CD4-positive, alpha-beta memory T cell (primary cell): ENCODE results near the gene SPSB3. TPM values are rescaled to one million over a fixed set of nuclear protein-coding genes. Genes with fewer than 3 reads are reported as not detected.

ENCODE experiments used
- CTCF ChIA-PET: fragments of 350-600 bp; sonication (Branson Sonifier 250); formaldehyde crosslinking; loops from one replicate; lab custom pipeline; 2021; ENCODE audit warnings: inconsistent platforms; ENCODE audit not compliant: partially characterized antibody; lab: Charles Lee
- POLR2A ChIA-PET: fragments of 350-600 bp; sonication (Branson Sonifier 250); formaldehyde crosslinking; loops from one replicate; lab custom pipeline; 2021; ENCODE audit not compliant: partially characterized antibody; lab: Charles Lee
- DNase-seq, 5 donors: peaks; one replicate each; pipeline versions ENCODE4 v3.0.0 to v3.0.0-alpha.2; 2020 to 2022; ENCODE audit warnings: mixed read lengths in 1 of 5
- H3K27ac ChIP-seq: one replicate; pipeline ENCODE4 v1.7.0; 2013; ENCODE audit warnings: low read depth, low read length
- H3K27me3 ChIP-seq: 2 replicates; pipeline ENCODE4 v1.7.0; 2013; ENCODE audit warnings: mild to moderate bottlenecking, low read length, moderate library complexity; ENCODE audit not compliant: insufficient read depth
- H3K36me3 ChIP-seq: 2 replicates; pipeline ENCODE4 v1.7.0; 2013; ENCODE audit warnings: mild to moderate bottlenecking, low read length, moderate library complexity; ENCODE audit not compliant: insufficient read depth
- H3K4me1 ChIP-seq: 2 replicates; pipeline ENCODE4 v1.7.0; 2013; ENCODE audit warnings: mild to moderate bottlenecking, low read length, moderate library complexity; ENCODE audit not compliant: insufficient read depth
- H3K4me3 ChIP-seq, 2 donors: one replicate each; pipeline ENCODE4 v1.7.0; 2013; ENCODE audit warnings: low read length in 2 of 2, mild to moderate bottlenecking in 1 of 2
- H3K9me3 ChIP-seq, 2 donors: one replicate each; pipeline ENCODE4 v1.7.0; 2013; ENCODE audit warnings: low read length in 2 of 2, control low read depth in 1 of 2; ENCODE audit not compliant: control insufficient read depth in 1 of 2
- H3K27ac Mint-ChIP-seq, 7 donors: one replicate each; pipeline ENCODE4 v1.8.0; 2020 to 2021; ENCODE audit warnings: mixed read lengths in 7 of 7, mild to moderate bottlenecking in 6 of 7, inconsistent platforms in 3 of 7, moderate library complexity in 3 of 7
- H3K27me3 Mint-ChIP-seq, 2 donors: one replicate each; pipeline ENCODE4 v1.8.0; 2020 to 2021; ENCODE audit warnings: mixed read lengths in 2 of 2
- H3K36me3 Mint-ChIP-seq, 2 donors: one replicate each; pipeline ENCODE4 v1.8.0; 2020 to 2021; ENCODE audit warnings: mixed read lengths in 2 of 2, inconsistent platforms in 1 of 2, mild to moderate bottlenecking in 1 of 2
- H3K4me1 Mint-ChIP-seq, 4 donors: one replicate each; pipeline ENCODE4 v1.8.0; 2020 to 2021; ENCODE audit warnings: mixed read lengths in 4 of 4, mild to moderate bottlenecking in 1 of 4
- H3K4me3 Mint-ChIP-seq, 8 donors: one replicate each; pipeline ENCODE4 v1.8.0; 2020 to 2021; ENCODE audit warnings: mixed read lengths in 8 of 8, mild to moderate bottlenecking in 7 of 8, moderate library complexity in 6 of 8, inconsistent platforms in 3 of 8
- H3K9me3 Mint-ChIP-seq, 8 donors: one replicate each; pipeline ENCODE4 v1.8.0; 2020 to 2021; ENCODE audit warnings: mixed read lengths in 8 of 8, mild to moderate bottlenecking in 5 of 8, inconsistent platforms in 3 of 8, moderate library complexity in 1 of 8
- intact Hi-C: fragments of 100-400 bp; cut with micrococcal nuclease; formaldehyde crosslinking; loops from one replicate; pipeline ENCODE4 v1.15.1; 2023
- polyA plus RNA-seq, 2 donors: library from polyadenylated mRNA; unstranded; fragments of 300-500 nt; fragmentation: Illumina TruSeq; gene quantifications; one replicate each; pipeline ENCODE4 v1.2.3, GENCODE V29; 2021
- total RNA-seq, 2 experiments: library from RNA; stranded (reverse); gene quantifications; one replicate each; pipeline ENCODE4 v1.2.3, GENCODE V29; 2021

Gene SPSB3
- total and polyA plus RNA-seq, 4 experiments from 2014 or later: 56.6 to 144 (median 103) TPM

- H3K27me3 ChIP-seq: no peaks in the 10 kb centered on the region
- H3K9me3 ChIP-seq: no peaks in the 10 kb centered on the region
- no peaks in the 10 kb centered on the region for H3K27me3 Mint-ChIP-seq
- peak overlapping the region; percentile 73 for H3K27ac ChIP-seq
- POLR2A ChIA-PET: interaction anchor here (0.8 to 2.6 kb wide), 14 partner anchors 10 to 329 kb away, joined by 3 to 43 read pairs (median 4); partner anchors contain the start of genes EME2, MAPK8IP3, MRPS34 and NME3
- peaks cover 17 to 58% (median 38%) of the 10 kb centered on the region in 4 donors for H3K4me1 Mint-ChIP-seq
- H3K36me3 Mint-ChIP-seq: peaks cover 4 to 6% of the 10 kb centered on the region in 2 donors
- peak overlapping the region; percentile 52 to 78 for H3K4me3 ChIP-seq
- CTCF ChIA-PET: no interaction called here
- peak overlapping the region; percentile 90 to 94 (median 92) for H3K27ac Mint-ChIP-seq
- H3K4me1 ChIP-seq: peaks cover 43% of the 10 kb centered on the region
- peak in 4 of 5 donors; percentile 54 to 87 (median 78) for DNase-seq
- H3K4me3 Mint-ChIP-seq: peak overlapping the region; percentile 82 to 87 (median 86)
- intact Hi-C loops: loop anchor here (1.0 to 2.0 kb wide), 3 partner anchors 44 to 119 kb away; partner anchors contain the start of genes EME2, MAPK8IP3, MRPS34 and NUBP2
- peaks cover 0 to 2% (median 0%) of the 10 kb centered on the region in 8 donors for H3K9me3 Mint-ChIP-seq
- H3K36me3 ChIP-seq: peaks cover 15% of the 10 kb centered on the region
These were observed 43.7 kb upstream of the SPSB3 start for GRCh38 chr16:1825864-1826690.

DNA sequence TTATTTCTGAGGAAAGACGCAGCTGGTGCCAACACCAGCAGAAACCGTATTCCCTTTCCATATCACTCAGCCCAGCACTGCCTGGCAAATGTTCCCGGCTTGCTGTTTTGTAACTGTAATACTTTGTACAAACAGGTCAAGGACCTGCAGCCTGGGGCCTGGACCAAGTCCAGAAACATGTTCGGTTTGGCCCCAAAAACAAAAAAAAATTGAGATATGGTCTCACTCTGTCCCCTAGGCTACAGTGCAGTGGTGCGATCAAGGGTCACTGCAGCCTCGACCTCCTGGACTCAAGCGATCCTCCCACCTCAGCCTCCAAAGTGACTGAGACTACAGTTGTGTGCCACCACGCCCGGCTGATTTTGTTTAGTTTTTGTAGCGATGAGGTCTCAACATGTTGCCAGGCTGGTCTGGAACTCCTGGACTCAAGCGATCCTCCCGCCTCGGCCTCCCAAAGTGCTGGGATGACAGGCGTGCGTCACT is 43.1 kb upstream of the SPSB3 start:
- DNase-seq: no peak
- Mint-ChIP-seq H3K27me3 (no peaks in the 10 kb centered on the region), H3K36me3 (peaks cover 0 to 6% of the 10 kb centered on the region in 2 donors), H3K4me1 (peaks cover 15 to 53% (median 34%) of the 10 kb centered on the region in 4 donors), H3K4me3 (peak overlapping the region; percentile 82 to 87 (median 86)), H3K9me3 (peaks cover 0 to 2% (median 0%) of the 10 kb centered on the region in 8 donors), H3K27ac (peak overlapping the region; percentile 83 to 94 (median 92))
- Histone ChIP-seq H3K4me3 (peak overlapping the region; percentile 52 to 78), H3K4me1 (peaks cover 43% of the 10 kb centered on the region), H3K9me3 (no peaks in the 10 kb centered on the region), H3K36me3 (peaks cover 21% of the 10 kb centered on the region), H3K27ac (peak overlapping the region; percentile 73), H3K27me3 (no peaks in the 10 kb centered on the region)
- intact Hi-C loops: no loop called here
- ChIA-PET CTCF (no interaction called here), POLR2A (interaction anchor here (0.6 to 2.6 kb wide), 10 partner anchors 10 to 1393 kb away, joined by 3 to 43 read pairs (median 3); partner anchors contain the start of genes EME2, MAPK8IP3, MRPS34 and MSRB1)

DNA sequence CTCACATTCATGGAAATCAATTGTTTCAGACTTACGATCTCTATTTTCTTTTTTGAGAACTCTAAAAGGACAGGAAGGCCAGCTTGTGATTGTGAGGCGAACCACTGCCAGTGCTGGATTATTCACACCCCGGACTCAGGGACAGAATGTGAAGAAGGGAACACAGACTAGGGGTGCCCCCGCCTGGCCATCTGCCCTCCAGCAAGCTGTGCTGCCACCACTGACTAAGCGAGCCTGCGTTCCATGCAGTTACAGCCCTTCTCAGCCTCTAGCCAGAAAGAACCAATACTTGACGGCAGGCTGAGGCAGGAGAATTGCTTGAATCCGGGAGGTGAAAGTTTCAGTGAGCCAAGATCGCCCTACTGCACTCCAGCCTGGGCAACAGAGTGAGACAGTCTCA is 41.5 kb upstream of the SPSB3 start:
- H3K4me3 ChIP-seq: no peak overlapping the region
- ChIA-PET CTCF (interaction anchor here (1.2 kb wide), 1 partner anchor 36 kb away, joined by 3 read pairs; no protein-coding TSS in a partner anchor), POLR2A (no interaction called here)
- Mint-ChIP-seq H3K4me1 (peaks cover 10 to 43% (median 26%) of the 10 kb centered on the region in 4 donors), H3K9me3 (peaks cover 0 to 2% (median 0%) of the 10 kb centered on the region in 8 donors), H3K36me3 (peaks cover 0 to 9% of the 10 kb centered on the region in 2 donors), H3K27me3 (no peaks in the 10 kb centered on the region), H3K27ac (peak overlapping the region in 6 of 7 donors; percentile 17 to 79 (median 38)), H3K4me3 (peak overlapping the region in 6 of 8 donors; percentile 10 to 64 (median 50))
- H3K27ac ChIP-seq: no peak overlapping the region
- no peaks in the 10 kb centered on the region for H3K27me3 ChIP-seq
- no peak for DNase-seq
- H3K4me1 ChIP-seq: peaks cover 38% of the 10 kb centered on the region
- intact Hi-C loops: no loop called here
- H3K36me3 ChIP-seq: peaks cover 30% of the 10 kb centered on the region
- H3K9me3 ChIP-seq: no peaks in the 10 kb centered on the region

DNA sequence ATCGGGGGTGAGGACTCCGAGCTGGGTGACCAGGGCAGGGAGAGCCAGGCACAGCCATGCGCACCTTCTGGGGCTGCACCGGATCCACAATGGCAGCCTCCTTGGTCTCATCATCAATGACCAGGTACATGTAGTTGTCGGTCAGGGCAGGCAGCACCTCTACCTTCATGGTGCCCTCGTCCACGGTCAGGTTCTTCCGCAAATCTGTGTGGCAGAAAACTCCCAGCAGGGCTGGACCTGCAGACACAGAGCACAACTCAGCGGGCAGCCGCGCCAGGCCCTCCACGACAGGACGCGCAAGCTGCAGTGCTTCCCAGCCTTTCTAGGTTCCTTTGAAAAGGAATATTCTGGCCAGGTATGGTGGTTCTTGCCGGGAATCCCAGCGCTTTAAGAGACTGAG is 40.4 kb upstream of the SPSB3 start:
- Histone ChIP-seq H3K4me1 (peaks cover 29% of the 10 kb centered on the region), H3K27me3 (no peaks in the 10 kb centered on the region), H3K27ac (no peak overlapping the region), H3K4me3 (no peak overlapping the region), H3K36me3 (peaks cover 30% of the 10 kb centered on the region), H3K9me3 (no peaks in the 10 kb centered on the region)
- Mint-ChIP-seq H3K9me3 (peaks cover 0 to 2% (median 0%) of the 10 kb centered on the region in 8 donors), H3K27ac (no peak overlapping the region), H3K4me1 (peaks cover 9 to 35% (median 21%) of the 10 kb centered on the region in 4 donors), H3K27me3 (no peaks in the 10 kb centered on the region), H3K4me3 (no peak overlapping the region), H3K36me3 (peaks cover 0 to 9% of the 10 kb centered on the region in 2 donors)
- no peak for DNase-seq
- POLR2A ChIA-PET: no interaction called here
- CTCF ChIA-PET: interaction anchor here (1.2 kb wide), 1 partner anchor 35 kb away, joined by 3 read pairs; no protein-coding TSS in a partner anchor
- intact Hi-C loops: no loop called here

DNA sequence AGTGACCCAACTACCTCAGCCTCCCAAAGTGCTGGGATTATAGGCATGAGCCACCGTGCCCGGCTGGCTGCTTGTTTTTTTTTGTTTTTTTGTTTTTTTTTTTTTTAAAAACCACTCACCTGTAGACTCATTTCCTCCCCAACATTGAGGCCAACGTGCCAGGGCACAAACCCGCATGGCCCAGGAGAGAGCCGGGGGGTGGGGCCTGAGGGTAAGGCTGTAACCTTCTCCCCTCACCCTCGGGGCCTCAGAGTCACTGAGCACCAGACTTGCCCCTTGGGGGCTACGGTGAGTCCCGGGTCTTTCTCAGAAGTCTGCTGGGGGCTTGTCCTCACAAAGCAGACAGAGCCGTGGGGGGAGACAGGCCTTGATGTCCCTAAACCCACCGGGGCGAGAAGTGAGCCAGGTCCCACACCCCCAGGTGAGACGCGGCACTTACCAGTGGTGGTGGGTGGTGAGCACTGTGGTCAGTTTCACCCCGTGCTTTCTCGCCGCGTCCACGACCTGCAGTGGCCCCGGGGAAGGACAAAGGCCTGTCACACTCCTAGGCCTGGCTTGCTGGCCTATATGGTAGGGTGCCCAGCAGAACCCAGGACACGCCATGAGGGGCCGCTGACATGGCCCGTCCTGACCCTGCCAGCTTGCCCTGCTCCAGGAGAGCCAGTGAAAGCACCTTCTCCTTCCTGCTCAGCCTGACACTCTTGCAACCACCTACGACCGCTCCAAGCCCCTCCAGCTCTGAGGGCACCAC is 39.7 kb upstream of the SPSB3 start:
- no peak overlapping the region for H3K4me3 Mint-ChIP-seq
- no peaks in the 10 kb centered on the region for H3K27me3 ChIP-seq
- H3K9me3 ChIP-seq: no peaks in the 10 kb centered on the region
- ChIA-PET CTCF (no interaction called here), POLR2A (no interaction called here)
- peaks cover 5 to 27% (median 15%) of the 10 kb centered on the region in 4 donors for H3K4me1 Mint-ChIP-seq
- intact Hi-C loops: no loop called here
- no peak overlapping the region for H3K4me3 ChIP-seq
- no peak overlapping the region for H3K27ac ChIP-seq
- no peak for DNase-seq
- peaks cover 30% of the 10 kb centered on the region for H3K36me3 ChIP-seq
- H3K9me3 Mint-ChIP-seq: peaks cover 0 to 2% (median 0%) of the 10 kb centered on the region in 8 donors
- no peak overlapping the region for H3K27ac Mint-ChIP-seq
- H3K4me1 ChIP-seq: peaks cover 23% of the 10 kb centered on the region
- H3K36me3 Mint-ChIP-seq: peaks cover 0 to 10% of the 10 kb centered on the region in 2 donors
- no peaks in the 10 kb centered on the region for H3K27me3 Mint-ChIP-seq

DNA sequence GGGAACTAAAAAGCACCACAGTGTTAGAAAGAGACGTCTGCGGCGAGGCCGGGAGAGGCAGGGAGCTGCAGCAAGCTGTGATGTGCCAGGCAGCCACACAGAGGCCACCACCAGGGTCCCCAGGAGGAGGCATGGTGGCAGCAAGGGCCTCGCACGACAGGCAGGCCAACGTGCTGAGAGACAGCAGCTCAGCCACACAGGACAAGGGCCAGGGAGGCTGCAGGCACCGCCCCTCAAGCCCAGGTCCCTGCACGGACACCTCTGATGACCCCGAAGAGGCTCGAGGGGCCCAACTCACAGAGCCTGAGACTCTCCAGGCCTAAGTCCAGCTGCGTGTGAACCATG is 38.5 kb upstream of the SPSB3 start:
- DNase-seq: no peak
- Histone ChIP-seq H3K9me3 (no peaks in the 10 kb centered on the region), H3K27me3 (no peaks in the 10 kb centered on the region), H3K27ac (no peak overlapping the region), H3K4me3 (no peak overlapping the region), H3K36me3 (peaks cover 38% of the 10 kb centered on the region), H3K4me1 (peaks cover 23% of the 10 kb centered on the region)
- no peak overlapping the region for H3K4me3 Mint-ChIP-seq
- H3K27ac Mint-ChIP-seq: peak overlapping the region in 1 of 7 donors; percentile 31
- POLR2A ChIA-PET: no interaction called here
- no peaks in the 10 kb centered on the region for H3K9me3 Mint-ChIP-seq
- H3K36me3 Mint-ChIP-seq: peaks cover 0 to 16% of the 10 kb centered on the region in 2 donors
- CTCF ChIA-PET: no interaction called here
- intact Hi-C loops: no loop called here
- no peaks in the 10 kb centered on the region for H3K27me3 Mint-ChIP-seq
- H3K4me1 Mint-ChIP-seq: peaks cover 5 to 23% (median 14%) of the 10 kb centered on the region in 4 donors
